GM12878 (cell line): Measurements from ENCODE around the gene NFE2L3. TPM values are rescaled to one million over a fixed set of nuclear protein-coding genes. Genes with fewer than 3 reads are reported as not detected.

Experiments used
- ATAC-seq: fragments of 200-7000 bp; cut with Tn5 transposase; 3 replicates; pipeline ENCODE4 v1.9.1; 2020; ENCODE audit warnings: mild to moderate bottlenecking, moderate library complexity
- BruUV-seq: library from RNA; stranded (reverse); fragments of 400-500 nt; replicated peaks from 2 replicates; lab custom pipeline; 2021; lab: Mats Ljungman, UMichigan
- CTCF ChIA-PET: fragments of 300-600 bp; sonication (Branson Sonifier 250); formaldehyde crosslinking; extraction: SDS; loops from one replicate; lab custom pipeline; 2021; ENCODE audit warnings: inconsistent platforms; lab: Yijun Ruan, JAX
- POLR2A ChIA-PET: fragments of 350-600 bp; formaldehyde crosslinking; extraction: SDS; loops from one replicate; lab custom pipeline; 2021; ENCODE audit warnings: inconsistent platforms; lab: Charles Lee
- RAD21 ChIA-PET: fragments of 300-600 bp; sonication (Branson Sonifier 250); formaldehyde crosslinking; loops from one replicate; lab custom pipeline; 2023; ENCODE audit warnings: antibody characterized with exemption; ENCODE audit not compliant: unreplicated experiment; lab: Charles Lee
- SMC1A ChIA-PET: fragments of 300-600 bp; sonication (Branson Sonifier 250); formaldehyde crosslinking; loops from one replicate; lab custom pipeline; 2023; ENCODE audit not compliant: unreplicated experiment, uncharacterized antibody; lab: Charles Lee
- DNase-seq: peaks from one replicate; pipeline ENCODE4 v3.0.0-alpha.2; 2011; ENCODE audit warnings: low read depth, low spot score
- FAIRE-seq: peaks from 3 replicates; lab custom pipeline; 2011; peaks lifted over from hg19 to GRCh38; lab: Jason Lieb, UNC
- H2AFZ ChIP-seq: 2 replicates; pipeline ENCODE4 v1.6.0; 2011; ENCODE audit warnings: low read depth, low read length, control low read depth; ENCODE audit not compliant: control insufficient read depth
- H3K27ac ChIP-seq: 2 replicates; pipeline ENCODE4 v1.5.1; 2011; ENCODE audit warnings: control low read depth; ENCODE audit not compliant: control insufficient read depth, insufficient read depth
- H3K27me3 ChIP-seq, 2 experiments: replicated peaks in 1 of 2; 2 replicates each; pipeline versions ENCODE4 v1.6.0 to v1.6.1; 2011; ENCODE audit warnings: low read length in 1 of 2; ENCODE audit not compliant: control insufficient read depth in 2 of 2, insufficient read depth in 2 of 2
- H3K36me3 ChIP-seq, 2 experiments: 2 replicates each; pipeline ENCODE4 v1.5.1; 2011; ENCODE audit warnings: low read length in 1 of 2; ENCODE audit not compliant: control insufficient read depth in 2 of 2, insufficient read depth in 2 of 2
- H3K4me1 ChIP-seq: 2 replicates; pipeline ENCODE4 v1.6.1; 2011; ENCODE audit warnings: mild to moderate bottlenecking, low read length, moderate library complexity, mixed read lengths; ENCODE audit not compliant: control insufficient read depth, insufficient read depth
- H3K4me2 ChIP-seq: 2 replicates; pipeline ENCODE4 v1.6.0; 2011; ENCODE audit warnings: control low read depth; ENCODE audit not compliant: control insufficient read depth, insufficient read depth
- H3K4me3 ChIP-seq: fragments of 200-600 bp; sonication (generic); 2 replicates; pipeline ENCODE4 v1.5.1; 2016
- H3K79me2 ChIP-seq: 2 replicates; pipeline ENCODE4 v1.6.0; 2011; ENCODE audit warnings: low read length; ENCODE audit not compliant: control insufficient read depth, insufficient read depth
- H3K9ac ChIP-seq: 2 replicates; pipeline ENCODE4 v1.8.0; 2011; ENCODE audit warnings: low read length, control low read depth, mixed read lengths; ENCODE audit not compliant: control insufficient read depth, insufficient read depth
- H3K9me3 ChIP-seq: replicated peaks from 3 replicates; pipeline ENCODE4 v1.5.1; 2011; ENCODE audit warnings: mild to moderate bottlenecking, low read length; ENCODE audit not compliant: control insufficient read depth, insufficient read depth
- H4K20me1 ChIP-seq: 2 replicates; pipeline ENCODE4 v1.6.0; 2011; ENCODE audit not compliant: control insufficient read depth, insufficient read depth
- BHLHE40 ChIP-seq, 2 experiments: fragments of 450-650 bp in 1 of 2; IDR thresholded peaks; 2 replicates each; pipeline ENCODE4 v1.6.1; 2011 to 2017; ENCODE audit warnings: low read depth in 2 of 2, borderline replicate concordance in 1 of 2, improper control_type of control experiment in 1 of 2, low read length in 1 of 2, mild to moderate bottlenecking in 1 of 2
- CEBPB ChIP-seq, 2 experiments: fragments of 150-350 bp in 1 of 2; IDR thresholded peaks; 2 replicates each; pipeline ENCODE4 v1.6.1; 2012 to 2014; ENCODE audit warnings: low read depth in 2 of 2, low read length in 2 of 2, borderline replicate concordance in 1 of 2, inconsistent platforms in 1 of 2
- E2F4 ChIP-seq: IDR thresholded peaks from 2 replicates; pipeline ENCODE4 v1.6.1; 2012; ENCODE audit warnings: low read depth, low read length, improper control_type of control experiment
- ESRRA ChIP-seq: IDR thresholded peaks from 2 replicates; pipeline ENCODE4 v1.6.1; 2012; ENCODE audit warnings: mild to moderate bottlenecking, low read length, improper control_type of control experiment
- GATAD2B ChIP-seq: fragments of 450-650 bp; conservative IDR thresholded peaks from 2 replicates; pipeline ENCODE4 v1.6.1; 2017; ENCODE audit warnings: low read depth, mild to moderate bottlenecking, moderate library complexity
- IRF3 ChIP-seq: fragments of 450-650 bp; IDR thresholded peaks from 2 replicates; pipeline ENCODE4 v1.6.1; 2014; ENCODE audit warnings: mild to moderate bottlenecking
- IRF5 ChIP-seq: fragments of 450-650 bp; IDR thresholded peaks from 2 replicates; pipeline ENCODE4 v1.6.1; 2017; ENCODE audit warnings: borderline replicate concordance
- KDM1A ChIP-seq: fragments of 200-600 bp; sonication (generic); IDR thresholded peaks from 2 replicates; pipeline ENCODE4 v1.6.1; 2016; ENCODE audit warnings: borderline replicate concordance
- KLF5 ChIP-seq: fragments of 450-650 bp; IDR thresholded peaks from 2 replicates; pipeline ENCODE4 v1.6.1; 2014; ENCODE audit warnings: mild to moderate bottlenecking; ENCODE audit not compliant: partially characterized antibody
- NFYA ChIP-seq: IDR thresholded peaks from 2 replicates; pipeline ENCODE4 v1.6.1; 2011; ENCODE audit warnings: low read depth, mild to moderate bottlenecking, low read length, improper control_type of control experiment, borderline replicate concordance
- NRF1 ChIP-seq: conservative IDR thresholded peaks from 2 replicates; pipeline ENCODE4 v1.6.1; 2011; ENCODE audit warnings: mild to moderate bottlenecking, low read depth, low read length, improper control_type of control experiment
- RB1 ChIP-seq: fragments of 450-650 bp; formaldehyde crosslinking; IDR thresholded peaks from 2 replicates; pipeline ENCODE4 v1.6.1; 2017; ENCODE audit warnings: mild to moderate bottlenecking, borderline replicate concordance
- SMC3 ChIP-seq: IDR thresholded peaks from 2 replicates; pipeline ENCODE4 v1.6.1; 2011; ENCODE audit warnings: low read length, improper control_type of control experiment, borderline replicate concordance
- SP1 ChIP-seq: IDR thresholded peaks from one replicate; pipeline ENCODE4 v1.6.1; 2011; ENCODE audit warnings: low read depth, low read length
- TARDBP ChIP-seq: IDR thresholded peaks from 2 replicates; pipeline ENCODE4 v1.6.1; 2016; ENCODE audit warnings: borderline replicate concordance
- ZBTB11 ChIP-seq: fragments of 450-650 bp; formaldehyde crosslinking; IDR thresholded peaks from 2 replicates; pipeline ENCODE4 v1.5.0; 2022; ENCODE audit warnings: mild to moderate bottlenecking, missing genetic modification characterization
- WGBS: methylation state at CpG from one replicate; pipeline ENCODE4 v1.1.6; 2016; ENCODE audit warnings: low lambda C conversion rate; ENCODE audit not compliant: insufficient replicate concordance, insufficient coverage; ENCODE audit errors: missing lambda C conversion rate; 5-methylcytosine and 5-hydroxymethylcytosine counted together
- in situ Hi-C: fragments of 300-500 bp; cut with MboI; formaldehyde crosslinking; loops from 9 replicates; pipeline ENCODE4 v1.14.3; 2018; ENCODE audit warnings: mixed read lengths
- intact Hi-C: fragments of 100-400 bp; cut with micrococcal nuclease; formaldehyde crosslinking; loops from one replicate; pipeline ENCODE4 v1.14.2; 2022; ENCODE audit not compliant: unreplicated experiment
- polyA plus RNA-seq, 11 experiments: library from polyadenylated mRNA; depleted of rRNA in 4 of 11; unstranded in 6 of 11; stranded (reverse) in 5 of 11; fragments of >200 nt; fragmentation: Nextera tagmentation in 4 of 11; fragmentation: Illumina TruSeq in 1 of 11; extraction: Ambion mirVana in 4 of 11; extraction: Trizol in 1 of 11; gene quantifications; 1 replicate in 1 of 11; 2 replicates in 10 of 11; pipeline versions ENCODE4 v1.2.1 to v1.2.3, GENCODE V29; 2011 to 2016; ENCODE audit warnings: inconsistent platforms in 2 of 11, missing spikeins in 2 of 11, low read depth in 1 of 11
- total RNA-seq, 4 experiments: library from RNA; depleted of rRNA in 3 of 4; stranded (reverse); fragments of >200 nt in 3 of 4; fragmentation: Illumina TruSeq in 1 of 4; extraction: Trizol in 1 of 4; gene quantifications; 2 replicates each; pipeline versions ENCODE4 v1.2.1 to v1.2.3, GENCODE V29; 2013 to 2021

The NFE2L3 gene
- total and polyA plus RNA-seq, 10 of the 15 experiments (the other 5 are each of a cell fraction or from before 2014, with no cell fraction given), result 4.4 to 34.9 (median 13.0) TPM

- intact Hi-C loops, result no loop called here
- no peak overlapping the region for H2AFZ ChIP-seq
- H3K79me2 ChIP-seq, result no peaks in the 10 kb centered on the region
- ChIA-PET POLR2A (no interaction called here), CTCF (no interaction called here)
- no peak overlapping the region for H3K27ac ChIP-seq
- no TSS peak for BruUV-seq
- no peak for FAIRE-seq
- no peaks in the 10 kb centered on the region for H3K9me3 ChIP-seq
- TF ChIP-seq KDM1A (no peak), RB1 (no peak), KLF5 (no peak), ZBTB11 (CRISPR knock-in tag) (no peak), SP1 (no peak), E2F4 (no peak), BHLHE40 (IDR thresholded peaks at IDR 0.05; ENCODE audit: borderline replicate concordance in 1 of 2, low read depth in 2 of 2, low read length in 1 of 2) (no peak), ESRRA (no peak), IRF5 (no peak), NRF1 (no peak), SMC3 (no peak), TARDBP (no peak), IRF3 (no peak), NFYA (no peak), CEBPB (IDR thresholded peaks at IDR 0.05; ENCODE audit: borderline replicate concordance in 1 of 2, low read depth in 2 of 2, low read length in 2 of 2) (no peak), GATAD2B (no peak)
- TF ChIP-seq, all 136 proteins: peak for 0
- no peaks in the 10 kb centered on the region for H3K4me1 ChIP-seq
- H3K9ac ChIP-seq, result no peak overlapping the region
- WGBS, result 58% methylated on average over 2 of the region's 2 CpGs
- no peaks in the 10 kb centered on the region for H3K36me3 ChIP-seq
- no peak overlapping the region for H3K4me2 ChIP-seq
- ATAC-seq, result no peak
- no peak for DNase-seq
- ChIA-PET RAD21 (no interaction called here), SMC1A (no interaction called here)
- H3K27me3 ChIP-seq, result no peaks in the 10 kb centered on the region; a peak in 1 of 4 replicates
- in situ Hi-C loops, result no loop called here
- no peak overlapping the region for H3K4me3 ChIP-seq
- H4K20me1 ChIP-seq, result no peaks in the 10 kb centered on the region
These were observed 10.9 kb upstream of the NFE2L3 start for GRCh38 chr7:26141077-26141476.
